Gastrocnemius medialis (tissue), 4 donors: ENCODE results near the gene CCDC158. TPM values are rescaled to one million over a fixed set of nuclear protein-coding genes. Genes with fewer than 3 reads are reported as not detected.
"Not testable (repeated sequence)": the region's sequence is repeated elsewhere in the genome, so short reads cannot be mapped to it uniquely, and the experiment has no call there.

Experiments
- ATAC-seq, 2 donors: fragments of 150-250 bp; one replicate each; pipeline ENCODE4 v1.9.1; 2016
- DNase-seq, 2 donors: peaks; one replicate each; pipeline ENCODE4 v3.0.0-alpha.2; 2019
- H3K27ac ChIP-seq, 4 donors: fragments of 200-600 bp; sonication (generic); 1 replicate in 1 of 4; 2 replicates in 3 of 4; pipeline ENCODE4 v1.5.1; 2016 to 2018; ENCODE audit warnings: mild to moderate bottlenecking in 2 of 4, moderate library complexity in 1 of 4
- H3K27me3 ChIP-seq, 3 donors: fragments of 200-600 bp; sonication (generic) in 2 of 3; 1 replicate in 1 of 3; 2 replicates in 2 of 3; pipeline versions ENCODE4 v1.5.1 to v1.6.0; 2016 to 2019; ENCODE audit warnings: mild to moderate bottlenecking in 1 of 3, moderate library complexity in 1 of 3
- H3K36me3 ChIP-seq, 2 donors: fragments of 200-600 bp; sonication (generic) in 1 of 2; one replicate each; pipeline ENCODE4 v1.5.1; 2017 to 2018
- H3K4me1 ChIP-seq, 2 donors: fragments of 200-600 bp; sonication (generic) in 1 of 2; one replicate each; pipeline ENCODE4 v1.5.1; 2016 to 2017; ENCODE audit warnings: mild to moderate bottlenecking in 2 of 2
- H3K4me3 ChIP-seq, 4 donors: fragments of 200-600 bp; sonication (generic) in 3 of 4; 1 replicate in 1 of 4; 2 replicates in 3 of 4; pipeline ENCODE4 v1.5.1; 2016 to 2019; ENCODE audit warnings: mild to moderate bottlenecking in 2 of 4
- H3K9me3 ChIP-seq, 3 donors: fragments of 200-600 bp; sonication (generic) in 2 of 3; 1 replicate in 1 of 3; 2 replicates in 2 of 3; pipeline ENCODE4 v1.5.1; 2016 to 2019
- POLR2A ChIP-seq, 2 donors: fragments of 450-650 bp; IDR thresholded peaks; one replicate each; pipeline ENCODE4 v1.6.1; 2017; ENCODE audit warnings: antibody characterized with exemption in 2 of 2, mild to moderate bottlenecking in 2 of 2, moderate library complexity in 2 of 2
- in situ Hi-C, 4 donors: fragments of 200-750 bp; cut with MboI; loops; one replicate each; pipeline versions ENCODE4 v1.15.0 to v1.8.0; 2017; ENCODE audit warnings: low sequenced_read_pairs in 4 of 4
- intact Hi-C: fragments of 100-400 bp; cut with DNase I; formaldehyde crosslinking; loops from one replicate; pipeline ENCODE4 v1.15.1; 2023; ENCODE audit warnings: low total_unique reads
- total RNA-seq, 4 donors: library from RNA; depleted of rRNA; stranded (reverse); fragments of >200 nt; gene quantifications; one replicate each; pipeline versions ENCODE4 v1.1.0 to v1.2.3, GENCODE V29; 2016
- TF ChIP-seq, protein P1 (sequence below), 5 experiments: fragments of 450-650 bp in 3 of 5; fragments of 200-600 bp in 2 of 5; sonication (generic) in 2 of 5; IDR thresholded peaks in 4 of 5; conservative IDR thresholded peaks in 1 of 5; 1 replicate in 4 of 5; 2 replicates in 1 of 5; pipeline ENCODE4 v1.5.1; 2016 to 2019; ENCODE audit warnings: antibody characterized with exemption in 5 of 5, mild to moderate bottlenecking in 3 of 5, moderate library complexity in 3 of 5

The CCDC158 gene
- total RNA-seq, 4 donors from 2014 or later = not detected

DNA sequence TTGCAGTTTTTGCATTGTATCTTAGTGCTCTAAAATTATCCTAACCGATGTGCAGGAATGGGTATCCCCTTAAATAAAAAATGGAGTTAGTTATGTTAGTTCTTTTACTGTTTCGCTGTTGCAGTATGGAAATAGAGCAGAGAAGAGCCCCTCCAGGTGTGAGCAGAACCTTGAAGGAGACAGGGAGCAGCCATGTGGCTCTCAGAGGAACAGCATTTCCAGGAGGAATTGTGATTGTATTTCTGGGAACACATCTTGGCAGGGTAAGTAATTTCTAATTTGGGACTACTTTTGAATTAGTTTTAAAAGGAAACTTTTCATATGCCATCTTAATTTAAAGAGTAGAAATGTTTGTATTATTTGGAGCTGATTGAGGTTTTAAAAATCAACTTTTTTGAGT, 5.3 kb upstream of the CCDC158 start:
- TF ChIP-seq, protein P1, sequence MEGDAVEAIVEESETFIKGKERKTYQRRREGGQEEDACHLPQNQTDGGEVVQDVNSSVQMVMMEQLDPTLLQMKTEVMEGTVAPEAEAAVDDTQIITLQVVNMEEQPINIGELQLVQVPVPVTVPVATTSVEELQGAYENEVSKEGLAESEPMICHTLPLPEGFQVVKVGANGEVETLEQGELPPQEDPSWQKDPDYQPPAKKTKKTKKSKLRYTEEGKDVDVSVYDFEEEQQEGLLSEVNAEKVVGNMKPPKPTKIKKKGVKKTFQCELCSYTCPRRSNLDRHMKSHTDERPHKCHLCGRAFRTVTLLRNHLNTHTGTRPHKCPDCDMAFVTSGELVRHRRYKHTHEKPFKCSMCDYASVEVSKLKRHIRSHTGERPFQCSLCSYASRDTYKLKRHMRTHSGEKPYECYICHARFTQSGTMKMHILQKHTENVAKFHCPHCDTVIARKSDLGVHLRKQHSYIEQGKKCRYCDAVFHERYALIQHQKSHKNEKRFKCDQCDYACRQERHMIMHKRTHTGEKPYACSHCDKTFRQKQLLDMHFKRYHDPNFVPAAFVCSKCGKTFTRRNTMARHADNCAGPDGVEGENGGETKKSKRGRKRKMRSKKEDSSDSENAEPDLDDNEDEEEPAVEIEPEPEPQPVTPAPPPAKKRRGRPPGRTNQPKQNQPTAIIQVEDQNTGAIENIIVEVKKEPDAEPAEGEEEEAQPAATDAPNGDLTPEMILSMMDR (IDR thresholded peaks at IDR 0.05 in 4 of 5, conservative IDR thresholded peaks at IDR 0.05 in 1 of 5) = no peak
- no peak for TF ChIP-seq POLR2A (IDR thresholded peaks at IDR 0.05)
- Histone ChIP-seq H3K27me3 (no peaks in the 10 kb centered on the region), H3K4me3 (no peak overlapping the region), H3K9me3 (no peaks in the 10 kb centered on the region), H3K36me3 (no peaks in the 10 kb centered on the region), H3K27ac (no peak overlapping the region), H3K4me1 (no peaks in the 10 kb centered on the region)
- intact Hi-C loops = no loop called here
- in situ Hi-C loops = loop anchor here in 1 of 4 donors (10.0 kb wide), 1 partner anchor 79 kb away; no protein-coding TSS in a partner anchor
- no peak for ATAC-seq
- DNase-seq = no peak

DNA sequence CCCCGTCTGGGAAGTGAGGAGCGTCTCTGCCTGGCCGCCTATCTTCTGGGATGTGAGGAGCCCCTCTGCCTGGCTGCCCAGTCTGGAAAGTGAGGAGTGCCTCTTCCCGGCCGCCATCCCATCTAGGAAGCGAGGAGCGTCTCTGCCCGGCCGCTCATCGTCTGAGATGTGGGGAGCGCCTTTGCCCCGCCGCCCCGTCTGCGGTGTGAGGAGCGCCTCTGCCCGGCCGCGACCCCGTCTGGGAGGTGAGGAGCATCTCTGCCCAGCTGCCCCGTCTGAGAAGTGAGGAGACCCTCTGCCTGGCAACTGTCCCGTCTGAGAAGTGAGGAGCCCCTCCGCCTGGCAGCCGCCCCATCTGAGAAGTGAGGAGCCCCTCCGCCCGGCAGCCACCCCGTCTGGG, 2.2 kb upstream of the CCDC158 start:
- intact Hi-C loops = not testable (repeated sequence)

DNA sequence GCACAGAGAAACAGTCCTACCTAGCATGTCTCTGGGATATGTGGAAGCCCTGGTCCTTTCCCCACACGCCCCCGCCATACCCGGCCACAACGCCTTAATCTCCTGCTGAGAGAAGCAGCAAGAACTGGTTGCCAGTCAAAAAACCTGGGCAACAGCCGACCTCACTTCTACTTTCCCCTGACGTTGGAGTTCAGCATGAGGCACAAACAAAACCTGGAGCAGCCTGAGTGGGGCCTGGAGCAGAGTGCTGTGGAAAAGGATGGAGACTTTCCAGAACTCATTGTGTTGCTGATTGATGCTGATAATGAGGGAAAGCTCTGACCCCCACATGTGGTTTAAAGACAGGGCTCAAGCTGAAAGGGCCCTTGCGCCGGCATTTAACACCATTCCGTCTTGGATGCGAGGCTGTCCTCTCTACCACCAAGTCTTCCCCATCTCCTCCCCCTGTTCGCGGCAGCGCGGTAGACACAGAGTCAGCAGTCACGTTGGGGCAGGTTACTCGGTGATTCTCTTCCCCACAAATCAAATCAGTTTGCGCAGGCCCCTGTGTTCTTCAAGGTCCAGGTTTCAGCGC, 666 bp downstream of the CCDC158 start:
- intact Hi-C loops (no loop called here), in situ Hi-C loops (loop anchor here in 1 of 4 donors (10.0 kb wide), 1 partner anchor 85 kb away; no protein-coding TSS in a partner anchor)
- TF ChIP-seq, protein P1 (IDR thresholded peaks at IDR 0.05 in 4 of 5, conservative IDR thresholded peaks at IDR 0.05 in 1 of 5) = no peak
- TF ChIP-seq POLR2A (IDR thresholded peaks at IDR 0.05) = no peak

More for the DNA sequence above, 2.2 kb upstream of the CCDC158 start:
- H3K4me1 ChIP-seq, H3K4me3 ChIP-seq, ATAC-seq, H3K27me3 ChIP-seq, H3K27ac ChIP-seq, H3K9me3 ChIP-seq, DNase-seq, H3K36me3 ChIP-seq: not testable (repeated sequence)
- in situ Hi-C loops = loop anchor here in 1 of 4 donors (10.0 kb wide), 1 partner anchor 82 kb away; no protein-coding TSS in a partner anchor

DNA sequence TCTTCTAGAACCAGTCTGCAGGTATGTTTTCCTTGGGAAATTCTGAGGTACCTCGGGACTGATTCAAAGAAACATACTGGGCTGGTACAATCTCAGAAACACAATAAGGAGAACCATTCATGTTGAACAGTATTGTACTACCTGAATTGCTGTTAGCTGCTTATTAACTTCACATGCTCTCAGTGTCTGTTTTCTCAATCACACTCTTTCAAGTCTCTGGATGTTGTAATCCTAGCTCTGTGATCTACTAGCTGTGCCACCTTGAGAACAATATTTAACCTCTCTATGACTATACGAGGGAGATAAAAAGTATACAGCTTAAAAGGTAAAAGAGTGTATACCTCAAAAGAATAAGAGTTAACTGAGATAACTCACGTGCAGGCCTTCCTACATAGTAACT, 10.3 kb downstream of the CCDC158 start:
- Histone ChIP-seq H3K4me1 (no peaks in the 10 kb centered on the region), H3K4me3 (no peak overlapping the region), H3K27ac (no peak overlapping the region), H3K27me3 (no peaks in the 10 kb centered on the region), H3K36me3 (no peaks in the 10 kb centered on the region), H3K9me3 (no peaks in the 10 kb centered on the region)
- no peak for TF ChIP-seq POLR2A (IDR thresholded peaks at IDR 0.05)
- TF ChIP-seq, protein P1 (IDR thresholded peaks at IDR 0.05 in 4 of 5, conservative IDR thresholded peaks at IDR 0.05 in 1 of 5) = no peak
- in situ Hi-C loops (no loop called here), intact Hi-C loops (no loop called here)
- DNase-seq = no peak
- no peak for ATAC-seq

More for the DNA sequence above, 666 bp downstream of the CCDC158 start:
- peak overlapping the region; percentile 50 to 67 (median 58) for H3K4me3 ChIP-seq
- no peaks in the 10 kb centered on the region for H3K4me1 ChIP-seq
- no peak for DNase-seq
- H3K9me3 ChIP-seq = no peaks in the 10 kb centered on the region
- H3K36me3 ChIP-seq = no peaks in the 10 kb centered on the region
- ATAC-seq = no peak
- H3K27ac ChIP-seq = no peak overlapping the region
- no peaks in the 10 kb centered on the region for H3K27me3 ChIP-seq

DNA sequence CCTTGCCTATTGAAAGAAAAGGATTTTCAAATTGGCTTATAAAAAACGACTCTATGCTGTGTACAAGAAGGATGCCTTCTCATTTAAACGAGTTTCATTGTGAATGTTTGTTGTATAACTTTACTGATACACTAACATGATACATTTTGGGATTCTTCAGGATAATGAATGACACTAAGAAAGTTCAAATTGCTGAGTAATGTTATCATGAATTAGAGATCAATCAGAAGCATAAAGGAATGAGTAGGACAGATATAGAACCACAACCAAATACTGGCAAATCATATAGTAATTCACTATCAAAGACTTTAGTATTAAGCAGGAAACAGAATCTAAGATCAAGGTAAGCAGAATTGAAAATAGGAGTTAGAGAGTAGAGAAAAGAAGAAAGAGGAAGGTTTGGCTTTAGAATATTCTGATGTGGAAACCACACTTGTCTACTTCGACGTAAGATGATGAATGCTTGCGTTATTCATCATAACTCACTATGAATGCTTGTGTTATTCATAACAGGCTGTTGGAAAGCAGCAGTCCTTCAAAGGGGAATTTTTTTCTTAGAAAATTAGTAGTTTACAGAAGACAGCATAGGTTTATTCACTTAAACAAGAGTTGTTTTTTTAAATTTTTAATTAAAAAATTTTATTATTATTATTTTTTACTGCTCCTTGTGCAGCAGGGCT, 13.4 kb downstream of the CCDC158 start:
- Histone ChIP-seq H3K36me3 (no peaks in the 10 kb centered on the region), H3K27me3 (no peaks in the 10 kb centered on the region), H3K27ac (no peak overlapping the region), H3K9me3 (no peaks in the 10 kb centered on the region), H3K4me1 (no peaks in the 10 kb centered on the region), H3K4me3 (no peak overlapping the region)
- ATAC-seq (no peak), DNase-seq (no peak)
- no peak for TF ChIP-seq POLR2A (IDR thresholded peaks at IDR 0.05)
- TF ChIP-seq, protein P1 (IDR thresholded peaks at IDR 0.05 in 4 of 5, conservative IDR thresholded peaks at IDR 0.05 in 1 of 5) = no peak
- intact Hi-C loops (no loop called here), in situ Hi-C loops (no loop called here)
